ENCODE results near the gene MMP24.
A peak's percentile ranks its signal among the peaks of the same experiment; 100 is the strongest.

MMP24 gene

GRCh38 chr20:35280523-35280922, 54.0 kb downstream of the MMP24 start:
- DNase-seq, result no peak

GRCh38 chr20:35281506-35282101, 55.1 kb downstream of the MMP24 start:
- no peak for DNase-seq

- DNase-seq, result no peak
These were observed 57.2 kb downstream of the MMP24 start for GRCh38 chr20:35283441-35284266.

GRCh38 chr20:35284267-35284991, 57.9 kb downstream of the MMP24 start, which contains the start of gene EIF6:
TSS of gene EIF6 (minus strand) at chr20:35284772. CDS start at chr20:35284487, 285 bp downstream.
- peak; percentile 91 for DNase-seq

DNA sequence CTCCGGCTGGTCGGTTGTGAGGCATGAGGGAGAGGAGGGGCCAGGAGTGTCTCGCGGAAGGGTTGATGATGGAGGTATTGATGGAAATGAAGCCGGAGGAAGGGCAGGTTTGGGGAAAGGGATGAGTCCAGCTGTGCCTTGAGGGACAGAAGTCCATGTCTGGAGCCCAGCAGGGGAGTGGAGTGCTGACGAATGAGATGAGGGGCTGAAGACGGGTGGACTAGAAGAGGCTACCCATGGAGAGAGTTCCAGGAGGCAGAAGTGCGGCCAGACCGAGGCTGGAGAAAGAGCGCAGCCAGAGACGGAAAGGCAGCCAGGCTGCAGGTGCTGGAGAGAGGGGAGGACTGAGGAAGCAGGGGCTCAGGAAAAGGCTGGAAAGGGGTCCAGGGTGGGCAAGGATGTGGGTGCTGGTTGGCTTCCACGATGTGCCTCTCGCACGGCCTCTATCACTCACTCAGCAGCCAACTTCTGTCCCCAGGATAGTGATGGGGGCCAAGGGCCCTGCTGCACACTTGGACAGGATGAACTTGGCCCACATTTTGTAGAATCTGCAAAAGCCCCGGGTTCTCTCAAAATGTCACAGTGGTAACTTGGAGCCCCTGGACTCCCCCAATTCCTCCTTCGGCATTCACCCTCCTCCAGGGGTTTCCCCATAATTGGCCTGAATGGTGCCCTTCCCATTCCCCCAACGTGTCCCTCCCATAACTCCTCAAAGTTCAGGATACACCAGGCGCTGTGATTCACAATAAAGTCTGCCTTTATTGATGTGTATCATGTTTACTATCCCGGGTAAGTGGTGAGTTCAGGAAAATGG, 58.7 kb downstream of the MMP24 start:
- DNase-seq, result no peak

DNA sequence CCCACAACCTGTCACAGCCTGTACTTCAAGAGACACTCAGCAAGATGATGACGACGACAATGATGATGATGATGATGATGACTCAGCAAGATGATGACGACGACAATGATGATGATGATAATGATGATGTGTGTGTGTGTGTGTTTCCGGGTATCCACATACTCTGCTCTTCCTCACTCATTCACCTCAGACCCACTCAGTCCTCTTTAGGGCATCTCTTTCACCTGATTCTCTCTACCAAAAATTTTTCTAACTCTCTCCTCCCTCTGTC, 59.3 kb downstream of the MMP24 start:
- no peak for DNase-seq

DNA sequence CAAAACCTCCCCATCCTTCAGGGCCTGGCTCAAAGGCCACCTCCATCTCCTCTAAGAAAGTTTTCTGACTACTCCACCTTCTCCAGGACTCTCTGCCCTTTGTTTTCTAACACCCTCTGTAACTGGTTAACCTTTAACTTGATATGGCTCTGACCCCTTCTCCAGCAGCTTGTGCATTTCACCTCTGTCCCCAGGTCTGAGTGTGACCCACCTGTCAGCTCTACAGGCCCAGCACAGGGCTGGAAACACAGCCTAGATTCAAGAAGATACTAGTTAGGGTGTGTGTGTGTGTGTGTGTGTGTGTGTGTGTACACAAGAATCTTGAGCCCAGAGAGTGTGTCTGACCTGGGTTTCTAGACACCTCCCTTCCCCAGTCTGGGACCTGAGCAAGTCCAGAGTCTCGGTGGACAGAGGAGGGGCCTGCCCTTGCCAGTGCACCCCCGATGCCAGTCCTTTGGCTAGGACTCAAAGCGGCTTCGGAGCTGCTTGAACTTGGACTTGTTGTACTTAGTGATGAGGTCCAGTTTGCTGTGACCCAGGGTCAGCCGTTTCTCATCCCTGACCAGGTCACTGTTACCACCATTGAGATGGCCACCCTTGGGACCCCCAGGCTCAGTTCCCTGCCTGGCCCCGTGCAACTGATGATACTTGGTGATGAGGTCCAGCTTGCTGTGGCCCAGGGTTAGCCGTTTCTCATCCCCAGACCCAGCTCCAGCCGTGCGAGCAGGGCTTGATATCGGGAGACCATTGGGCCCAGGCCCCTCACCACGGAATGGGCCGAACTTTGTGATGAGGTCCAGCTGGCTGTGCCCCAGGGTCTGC, 59.8 kb downstream of the MMP24 start:
- DNase-seq, result no peak

DNA sequence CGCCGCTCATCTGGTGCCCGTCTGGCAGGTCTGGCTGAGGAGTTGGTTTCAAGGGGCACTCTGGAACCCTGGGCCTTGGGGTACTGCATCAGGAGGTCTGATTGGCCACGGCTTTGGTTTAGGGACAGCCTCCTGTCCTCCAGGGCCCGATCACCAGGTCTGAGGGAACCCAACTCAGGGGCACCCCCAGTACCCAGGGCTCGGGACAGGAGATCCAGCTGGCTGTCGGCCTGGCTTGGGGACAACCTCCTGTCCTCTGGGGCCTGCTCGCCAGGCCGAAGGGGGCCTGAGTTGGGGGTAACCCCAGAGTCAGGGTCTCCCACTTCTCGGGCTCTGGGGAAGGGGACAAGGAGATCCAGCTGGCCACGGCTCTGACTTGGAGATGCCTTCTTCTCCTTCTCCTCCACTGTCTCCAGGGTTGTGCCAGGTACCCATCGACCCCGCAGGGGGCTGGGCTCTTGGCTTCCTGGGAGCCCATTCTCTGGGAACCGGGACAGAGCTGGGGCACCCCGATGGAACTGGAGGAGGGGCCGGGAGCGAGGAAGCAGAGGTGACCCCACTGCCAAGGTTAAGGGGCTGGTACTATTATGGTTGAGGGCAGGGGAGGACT, 60.5 kb downstream of the MMP24 start:
- no peak for DNase-seq

DNA sequence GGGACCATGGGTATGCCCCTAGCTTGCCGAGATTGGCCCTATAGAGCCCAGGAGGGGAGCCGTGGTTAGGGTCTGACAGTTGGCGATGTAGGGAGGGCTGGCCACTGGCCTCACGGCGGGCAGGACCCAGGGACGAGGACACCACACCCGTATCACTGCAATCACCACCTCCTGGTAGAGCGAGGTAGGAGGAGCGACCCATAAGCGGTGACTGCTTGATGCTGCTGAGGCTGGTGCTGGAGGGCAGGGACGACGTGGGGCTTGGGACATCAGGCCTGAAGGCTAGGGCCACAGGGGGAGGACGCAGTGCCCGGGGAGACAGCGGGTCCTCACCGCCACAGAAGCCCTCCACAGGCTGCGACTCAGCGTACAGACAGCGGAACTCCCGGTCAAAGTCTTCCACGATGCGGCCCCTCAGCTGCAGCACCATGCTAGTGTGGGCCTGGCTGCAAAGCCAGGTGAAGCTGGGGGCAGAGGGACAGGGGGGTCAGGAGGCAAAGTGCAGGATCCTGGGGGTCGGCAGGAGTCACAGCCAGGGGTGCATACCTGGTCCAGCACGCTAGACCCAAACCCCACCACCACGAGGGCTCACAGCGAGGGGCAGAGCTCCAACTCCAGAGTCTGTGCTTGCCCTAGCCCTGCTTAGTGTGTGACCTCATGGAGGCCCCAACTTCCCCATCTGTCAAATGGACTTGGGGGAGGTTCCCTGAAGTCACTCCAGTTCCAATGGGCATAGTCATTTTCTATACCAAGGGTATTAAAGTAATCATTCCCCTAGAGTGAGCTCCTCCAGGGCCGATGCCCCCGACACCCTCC, 61.2 kb downstream of the MMP24 start:
- DNase-seq, result no peak

GRCh38 chr20:35288325-35289060, 62.0 kb downstream of the MMP24 start:
- DNase-seq, result no peak

DNA sequence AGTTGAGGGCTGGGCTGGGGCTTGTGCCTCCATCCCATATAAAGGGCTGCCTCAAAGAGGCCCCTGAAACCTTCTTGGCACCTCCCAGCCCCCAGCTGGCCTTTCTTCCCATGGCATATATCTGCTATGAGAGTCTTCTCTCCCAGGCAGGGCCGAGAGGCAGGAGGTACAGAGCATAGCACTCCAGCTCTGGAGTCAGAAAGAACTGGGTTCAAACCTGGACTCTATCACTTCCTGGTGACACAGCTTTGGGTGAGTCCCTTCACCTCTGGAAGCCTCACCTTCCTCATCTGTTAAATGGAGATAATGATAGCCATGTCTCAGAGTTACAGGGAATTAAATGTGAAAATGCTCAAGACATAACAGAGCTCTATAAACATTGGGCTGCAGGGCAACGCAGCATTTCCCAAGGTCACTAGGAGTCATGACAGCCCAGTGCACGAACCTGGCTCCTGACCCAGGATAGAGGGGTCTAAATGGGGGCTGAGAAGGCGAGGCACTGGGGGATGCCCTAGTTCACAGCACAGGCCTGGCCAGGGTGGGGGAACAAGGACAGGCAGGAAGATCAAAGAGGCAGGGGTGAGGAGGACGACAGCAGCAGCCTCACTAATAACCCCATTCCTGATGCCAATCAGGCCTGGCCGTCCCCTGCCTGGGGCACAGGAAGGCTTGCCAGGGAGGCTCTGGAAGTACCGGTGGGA, 63.8 kb downstream of the MMP24 start:
- DNase-seq, result no peak

- DNase-seq, result no peak
These were observed 64.5 kb downstream of the MMP24 start for GRCh38 chr20:35290887-35291417.

DNA sequence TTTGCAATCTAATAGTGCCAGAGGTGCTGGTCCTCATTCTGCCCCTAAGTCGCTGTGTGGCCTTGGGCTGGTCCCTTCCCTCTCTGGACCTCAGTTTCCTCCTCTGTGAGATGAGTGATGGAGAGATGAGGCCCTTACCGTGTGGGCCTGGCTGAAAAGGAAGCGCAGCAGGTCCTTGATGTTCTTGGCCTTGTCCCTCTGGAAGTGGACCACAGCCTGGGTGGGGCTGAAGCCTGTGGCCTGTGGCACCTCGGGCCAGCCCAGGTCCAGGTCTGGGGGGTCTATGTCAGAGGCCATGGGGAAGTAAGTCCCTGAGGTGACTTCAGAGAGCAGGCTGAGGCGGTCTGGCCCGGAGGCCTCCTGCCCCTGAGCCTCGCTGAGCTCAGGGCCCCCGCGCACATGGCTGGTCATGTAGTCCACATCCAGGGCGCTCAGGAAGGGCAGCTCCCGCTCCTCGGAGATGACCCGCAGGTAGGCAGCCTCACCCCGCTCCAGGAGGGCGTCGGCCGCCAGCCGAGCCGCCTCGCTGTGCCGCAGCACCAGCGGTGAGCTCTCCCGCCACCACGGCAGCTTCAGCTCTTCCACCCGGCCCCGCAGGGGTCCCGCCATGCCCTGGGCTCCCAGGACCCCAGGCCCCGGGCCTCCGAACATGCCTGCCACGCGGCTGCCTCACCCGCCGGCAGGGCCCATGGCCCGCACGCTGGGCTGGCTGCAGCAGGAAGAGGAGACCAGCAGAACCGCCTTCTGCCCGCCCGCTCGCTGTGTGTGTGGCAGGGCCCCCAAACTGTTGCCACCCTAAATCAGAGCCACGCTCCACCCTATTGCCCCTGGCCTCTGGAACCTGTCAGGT, 65.4 kb downstream of the MMP24 start, which contains the start of gene FAM83C:
FAM83C (minus strand) TSS at position 772 of the 850 bp plus-strand sequence; CDS start at position 651, 121 bp downstream.
- DNase-seq, result no peak

DNA sequence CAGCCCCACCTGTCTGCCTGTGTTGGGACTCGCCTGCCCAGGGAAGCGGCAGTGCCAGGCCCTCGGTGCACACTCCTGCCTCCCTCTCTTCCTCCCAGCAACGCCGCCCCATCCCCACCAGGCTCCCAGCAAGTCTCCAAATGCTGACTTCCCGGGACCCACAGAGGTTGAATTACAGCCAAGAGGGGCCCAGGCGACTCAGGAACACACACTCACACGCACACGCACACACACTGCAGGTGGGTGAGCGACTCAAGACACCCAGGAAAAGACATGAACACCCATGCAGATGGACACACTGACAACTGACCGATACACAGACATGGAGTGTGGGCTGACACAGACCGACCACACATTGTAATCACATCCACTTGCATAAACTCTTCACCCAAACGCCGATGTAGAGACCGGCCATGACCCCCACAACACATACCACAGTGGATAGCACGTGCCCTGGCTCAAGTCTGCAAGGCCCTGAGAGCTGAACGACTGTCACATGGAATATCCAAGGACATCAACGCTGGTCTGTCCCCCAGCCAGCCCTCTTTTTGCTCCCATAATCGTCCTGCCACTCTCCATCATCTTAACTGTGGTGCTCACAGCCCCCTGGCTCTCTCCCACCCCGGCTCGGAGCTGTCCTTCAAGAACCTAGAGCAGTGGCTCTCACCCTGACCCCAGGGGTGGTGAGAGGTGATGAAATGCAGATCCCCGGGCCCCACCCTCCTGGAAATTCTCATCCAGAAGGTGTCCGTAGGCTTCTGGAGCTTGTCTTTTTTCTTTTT, 66.2 kb downstream of the MMP24 start:
- DNase-seq, result no peak

GRCh38 chr20:35293303-35294292, 67.1 kb downstream of the MMP24 start:
- DNase-seq, result no peak

DNA sequence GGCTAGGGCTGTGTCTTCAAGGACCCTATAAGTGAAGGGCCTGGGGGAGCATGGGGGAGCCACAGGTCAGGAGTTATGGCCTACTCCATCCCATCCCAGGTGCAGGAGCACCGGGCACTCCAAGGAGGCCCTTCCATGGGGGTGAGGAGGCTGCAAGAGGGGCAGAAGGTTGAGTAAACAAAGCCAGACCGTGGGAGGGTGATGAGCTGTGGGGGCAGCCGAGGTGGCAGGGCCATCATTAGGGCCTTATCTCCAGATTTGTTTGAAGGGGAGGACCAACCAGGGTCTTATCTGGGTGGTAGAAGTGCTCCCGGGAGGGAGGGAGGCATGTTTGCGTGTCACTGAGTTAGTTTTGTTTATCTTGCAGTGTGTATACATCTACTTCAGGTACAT, 67.8 kb downstream of the MMP24 start:
- no peak for DNase-seq

All from activated CD4-positive, alpha-beta T cell treated with anti-CD3 and anti-CD28 coated beads, Interleukin-2, Interleukin-6, amounts not matched to agents 100 ng/mL and 50 ng/mL, durations not matched to agents 16 hours and 8 hours (primary cell).